ENCODE measurements around the gene SPOUT1.
"Not testable (repeated sequence)": the region's sequence is repeated elsewhere in the genome, so short reads cannot be mapped to it uniquely, and the experiment has no call there.

DNA sequence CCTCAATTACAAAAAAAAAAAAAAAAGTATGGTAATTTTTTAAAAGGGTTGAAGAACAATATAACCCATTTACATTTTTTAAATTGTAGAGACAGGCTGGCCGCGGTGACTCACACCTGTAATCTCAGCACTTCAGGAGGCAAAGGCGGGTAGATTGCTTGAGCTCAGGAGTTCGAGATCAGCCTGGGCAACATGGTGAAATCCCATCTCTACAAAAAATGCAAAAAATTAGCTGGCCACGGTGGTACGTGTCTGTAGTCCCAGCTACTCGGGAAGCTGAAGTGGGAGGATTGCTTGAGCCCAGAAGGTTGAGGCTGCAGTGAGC lies 41.3 kb upstream of the SPOUT1 start:
- TF ChIP-seq, protein P1, sequence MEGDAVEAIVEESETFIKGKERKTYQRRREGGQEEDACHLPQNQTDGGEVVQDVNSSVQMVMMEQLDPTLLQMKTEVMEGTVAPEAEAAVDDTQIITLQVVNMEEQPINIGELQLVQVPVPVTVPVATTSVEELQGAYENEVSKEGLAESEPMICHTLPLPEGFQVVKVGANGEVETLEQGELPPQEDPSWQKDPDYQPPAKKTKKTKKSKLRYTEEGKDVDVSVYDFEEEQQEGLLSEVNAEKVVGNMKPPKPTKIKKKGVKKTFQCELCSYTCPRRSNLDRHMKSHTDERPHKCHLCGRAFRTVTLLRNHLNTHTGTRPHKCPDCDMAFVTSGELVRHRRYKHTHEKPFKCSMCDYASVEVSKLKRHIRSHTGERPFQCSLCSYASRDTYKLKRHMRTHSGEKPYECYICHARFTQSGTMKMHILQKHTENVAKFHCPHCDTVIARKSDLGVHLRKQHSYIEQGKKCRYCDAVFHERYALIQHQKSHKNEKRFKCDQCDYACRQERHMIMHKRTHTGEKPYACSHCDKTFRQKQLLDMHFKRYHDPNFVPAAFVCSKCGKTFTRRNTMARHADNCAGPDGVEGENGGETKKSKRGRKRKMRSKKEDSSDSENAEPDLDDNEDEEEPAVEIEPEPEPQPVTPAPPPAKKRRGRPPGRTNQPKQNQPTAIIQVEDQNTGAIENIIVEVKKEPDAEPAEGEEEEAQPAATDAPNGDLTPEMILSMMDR (IDR thresholded peaks at IDR 0.05): not testable (repeated sequence)
- not testable (repeated sequence) for TF ChIP-seq POLR2A (IDR thresholded peaks at IDR 0.05)
